Femur (tissue), 1 donor: ENCODE results near the gene SLC27A1.
"Not testable (repeated sequence)": the region's sequence is repeated elsewhere in the genome, so short reads cannot be mapped to it uniquely, and the experiment has no call there.

Source experiments
- DNase-seq: peaks from one replicate; pipeline ENCODE4 v3.0.0-alpha.2; 2017

Gene SLC27A1

DNA sequence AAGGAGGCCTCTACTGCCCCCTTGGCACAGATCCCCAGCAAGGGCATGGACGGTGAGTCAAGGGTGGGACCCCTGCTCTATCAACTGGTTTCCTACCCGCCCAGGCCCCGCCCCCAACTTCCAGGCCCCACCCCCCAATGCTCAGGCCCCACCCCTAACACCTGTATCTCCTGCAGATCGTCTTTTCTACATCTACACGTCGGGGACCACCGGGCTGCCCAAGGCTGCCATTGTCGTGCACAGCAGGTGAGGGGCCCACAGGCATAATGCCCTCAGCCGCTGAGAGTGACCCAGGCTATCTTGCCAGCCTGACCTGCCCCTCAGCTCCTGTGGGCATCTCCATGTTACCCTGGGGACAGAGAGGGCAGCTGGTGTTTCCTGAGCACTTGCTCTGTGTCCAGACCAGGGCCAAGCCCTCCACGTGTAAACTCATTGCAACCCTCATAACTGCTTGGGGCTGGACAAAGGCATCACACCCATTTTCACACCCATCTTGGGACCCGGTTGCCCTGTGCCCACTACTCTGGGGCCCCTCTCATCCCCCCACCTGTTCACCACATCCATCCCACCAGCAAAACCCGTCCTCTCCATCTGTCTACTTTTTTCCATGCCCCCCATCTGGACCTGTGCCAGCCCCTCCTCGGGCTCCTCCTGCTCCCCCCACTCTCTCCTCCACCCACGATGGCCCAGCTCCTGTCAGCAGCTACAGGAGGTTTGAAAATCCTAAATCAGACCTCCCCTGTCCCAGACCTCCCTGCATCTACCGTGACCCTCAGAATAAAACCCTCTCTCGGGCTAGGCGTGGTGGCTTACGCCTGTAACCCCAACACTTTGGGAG is 17.2 kb downstream of the SLC27A1 start:
- DNase-seq, result no peak

DNA sequence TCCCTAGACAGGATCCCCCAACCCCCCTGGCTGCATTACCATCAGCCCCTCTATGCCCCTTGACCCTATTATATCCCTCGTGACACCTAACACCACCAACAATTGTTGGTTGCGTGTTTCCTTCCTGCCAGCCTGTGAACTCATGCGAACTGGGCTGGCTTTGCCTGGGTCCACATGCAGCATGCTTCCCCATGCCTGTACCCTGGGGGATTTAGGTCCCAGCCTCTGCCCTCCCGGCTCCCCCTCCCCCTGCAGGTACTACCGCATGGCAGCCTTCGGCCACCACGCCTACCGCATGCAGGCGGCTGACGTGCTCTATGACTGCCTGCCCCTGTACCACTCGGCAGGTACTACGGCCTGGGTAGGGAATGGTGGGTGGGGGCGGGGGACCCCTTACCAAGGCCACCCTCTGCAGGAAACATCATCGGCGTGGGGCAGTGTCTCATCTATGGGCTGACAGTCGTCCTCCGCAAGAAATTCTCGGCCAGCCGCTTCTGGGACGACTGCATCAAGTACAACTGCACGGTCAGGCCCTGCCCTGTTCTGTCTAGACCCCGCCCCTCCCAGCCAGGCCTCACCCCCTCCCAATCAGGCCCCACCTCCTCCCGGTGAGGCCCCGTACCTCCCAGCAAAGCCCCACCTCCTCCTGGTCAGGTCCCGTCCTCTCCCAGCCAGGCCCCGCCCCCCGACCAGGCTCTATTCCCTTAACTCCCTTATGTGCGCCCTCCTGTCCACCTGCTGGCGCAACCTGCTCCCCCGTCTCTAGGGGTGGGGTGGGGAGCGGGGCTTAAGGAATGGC is 18.5 kb downstream of the SLC27A1 start:
- peak; percentile 78 for DNase-seq

- no peak for DNase-seq
These were observed 19.2 kb downstream of the SLC27A1 start for GRCh38 chr19:17489392-17490030.

DNA sequence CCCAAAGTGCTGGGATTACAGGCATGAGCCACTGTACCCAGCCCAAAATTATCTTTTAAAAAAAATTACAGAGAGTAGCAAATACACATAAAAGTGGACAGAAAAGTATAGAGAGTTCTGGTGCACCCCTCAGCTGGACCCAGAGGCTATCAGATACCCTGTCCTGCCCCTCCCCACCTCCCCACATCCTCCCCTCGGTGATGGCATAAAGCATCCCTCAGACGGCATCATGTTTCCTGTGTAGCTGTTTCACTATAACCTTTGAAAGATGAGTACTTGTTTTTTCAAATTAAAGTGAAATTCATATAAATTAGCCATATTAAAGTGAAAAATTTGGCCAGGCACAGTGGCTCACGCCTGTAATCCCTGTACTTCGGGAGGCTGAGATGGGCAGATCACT is 20.1 kb downstream of the SLC27A1 start:
- DNase-seq, result no peak

DNA sequence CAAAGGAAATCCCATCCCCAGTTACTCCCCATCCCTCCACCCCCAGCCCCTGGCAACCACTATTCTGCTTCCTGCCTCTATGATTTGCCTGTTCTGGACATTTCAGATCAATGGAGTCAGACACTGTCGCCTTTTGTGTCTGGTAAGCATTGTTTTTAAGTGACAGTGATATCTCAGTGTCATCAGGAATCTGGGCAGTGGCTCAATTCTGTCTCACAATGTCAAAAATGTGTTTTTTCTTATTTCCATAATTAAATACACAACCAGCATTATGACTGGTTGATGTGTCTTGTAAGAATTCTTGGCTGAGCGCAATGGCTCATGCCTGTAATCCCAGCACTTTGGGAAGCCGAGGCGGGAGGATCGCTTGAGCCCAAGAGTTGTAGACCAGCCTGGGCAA is 21.0 kb downstream of the SLC27A1 start:
- DNase-seq, result no peak

DNA sequence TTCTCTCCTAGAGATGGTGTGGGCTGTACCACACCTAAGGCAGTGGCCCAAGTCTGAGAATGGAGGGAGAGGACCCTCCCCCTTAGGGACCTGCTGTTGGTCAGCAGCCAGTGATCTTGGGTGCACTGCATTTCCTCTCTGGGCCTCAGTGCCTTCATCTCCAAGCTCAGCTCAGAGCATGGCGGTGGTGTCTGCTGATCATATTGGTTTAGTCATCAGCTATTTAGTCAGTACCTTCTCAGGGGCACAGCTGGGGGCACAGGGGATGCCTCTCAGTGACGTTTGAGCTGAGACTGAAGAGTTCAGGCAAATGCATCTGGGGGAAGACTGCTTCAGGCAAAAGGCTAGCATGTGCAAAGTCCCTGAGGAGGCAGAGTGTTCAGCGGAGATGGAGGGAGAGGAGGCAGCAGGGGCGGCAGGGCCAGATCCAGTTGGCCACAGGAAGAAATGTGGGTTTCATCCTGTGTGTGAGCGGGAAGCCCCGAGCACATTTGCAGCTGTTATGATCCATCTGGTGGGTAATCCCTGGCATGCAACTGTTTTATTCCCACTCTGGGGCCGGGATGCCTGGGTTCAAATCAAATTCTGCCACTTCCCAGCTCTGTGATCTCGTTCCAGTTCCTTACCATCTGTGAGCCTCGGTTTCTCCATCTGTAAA is 25.4 kb downstream of the SLC27A1 start:
- no peak for DNase-seq

- DNase-seq, result peak; percentile 61
These were observed 26.1 kb downstream of the SLC27A1 start for GRCh38 chr19:17496337-17496997.

DNA sequence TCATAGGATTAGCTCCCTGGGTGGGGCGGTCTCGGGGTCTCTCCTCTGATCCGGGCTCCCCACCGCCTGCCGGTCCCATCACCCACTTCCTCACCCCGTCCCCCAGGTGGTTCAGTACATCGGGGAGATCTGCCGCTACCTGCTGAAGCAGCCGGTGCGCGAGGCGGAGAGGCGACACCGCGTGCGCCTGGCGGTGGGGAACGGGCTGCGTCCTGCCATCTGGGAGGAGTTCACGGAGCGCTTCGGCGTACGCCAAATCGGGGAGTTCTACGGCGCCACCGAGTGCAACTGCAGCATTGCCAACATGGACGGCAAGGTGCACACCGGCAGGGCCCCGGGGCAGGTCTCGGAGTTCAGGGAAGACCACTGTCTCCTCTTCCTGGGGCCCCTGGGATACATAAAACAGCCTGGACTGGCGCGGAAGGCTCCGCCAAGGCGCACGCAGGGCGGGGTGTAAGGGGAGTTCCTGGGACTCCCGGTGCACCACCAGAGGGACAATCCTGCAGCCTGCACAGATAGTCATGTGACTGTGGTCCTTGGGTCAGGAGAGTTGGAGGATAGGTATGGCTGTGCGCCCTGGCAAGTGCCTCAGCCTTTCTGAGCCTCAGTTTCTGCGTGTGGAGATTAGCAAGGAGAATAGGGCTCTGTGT is 26.9 kb downstream of the SLC27A1 start:
- no peak for DNase-seq

GRCh38 chr19:17499025-17499424 is 28.7 kb downstream of the SLC27A1 start:
- DNase-seq, result not testable (repeated sequence)

- no peak for DNase-seq
These were observed 29.5 kb downstream of the SLC27A1 start for GRCh38 chr19:17499648-17500446.

DNA sequence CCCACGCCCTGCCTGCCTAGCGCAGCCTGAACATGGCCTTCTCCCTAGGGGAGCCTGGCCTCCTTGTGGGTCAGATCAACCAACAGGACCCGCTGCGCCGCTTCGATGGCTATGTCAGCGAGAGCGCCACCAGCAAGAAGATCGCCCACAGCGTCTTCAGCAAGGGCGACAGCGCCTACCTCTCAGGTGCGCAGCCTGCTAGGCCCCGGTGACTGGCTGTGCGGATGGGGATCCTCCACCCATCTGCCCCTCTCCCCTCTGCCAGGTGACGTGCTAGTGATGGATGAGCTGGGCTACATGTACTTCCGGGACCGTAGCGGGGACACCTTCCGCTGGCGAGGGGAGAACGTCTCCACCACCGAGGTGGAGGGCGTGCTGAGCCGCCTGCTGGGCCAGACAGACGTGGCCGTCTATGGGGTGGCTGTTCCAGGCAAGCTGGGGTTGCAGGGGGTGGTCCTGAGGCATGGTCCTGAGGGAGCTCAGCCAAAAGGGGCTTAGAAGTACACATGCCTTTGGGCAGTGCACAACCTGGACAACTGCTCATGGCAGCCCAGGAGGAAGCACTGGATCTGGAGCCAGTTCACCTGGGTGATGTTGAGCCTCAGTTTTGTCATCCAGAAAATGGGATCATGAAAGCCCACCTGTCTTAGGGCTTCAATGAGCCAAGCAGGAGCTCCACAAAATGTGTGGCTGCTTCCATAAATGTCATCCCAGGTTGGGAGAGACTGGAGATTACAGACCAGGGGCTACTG is 30.3 kb downstream of the SLC27A1 start:
- DNase-seq, result no peak

- DNase-seq, result no peak
These were observed 32.9 kb downstream of the SLC27A1 start for GRCh38 chr19:17503240-17503639.

DNA sequence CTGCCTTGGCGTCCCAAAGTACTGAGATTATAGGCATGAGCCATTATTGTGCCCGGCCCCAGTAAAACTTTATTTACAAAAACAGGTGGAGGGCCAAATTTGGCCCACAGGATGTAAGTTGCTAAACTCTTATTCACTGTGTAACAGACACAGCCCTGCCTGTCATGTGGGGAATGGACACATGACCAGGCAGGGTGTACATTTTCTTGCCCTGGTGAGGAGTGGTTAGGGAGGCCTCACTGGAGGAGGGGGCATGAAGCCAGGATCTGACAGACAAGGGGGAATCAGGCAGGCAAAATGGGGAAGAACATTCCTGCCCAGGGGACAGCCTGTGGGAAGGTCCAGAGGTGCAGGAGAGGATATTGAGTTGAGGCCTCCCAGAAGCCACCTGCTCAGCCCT is 33.7 kb downstream of the SLC27A1 start:
- no peak for DNase-seq

DNA sequence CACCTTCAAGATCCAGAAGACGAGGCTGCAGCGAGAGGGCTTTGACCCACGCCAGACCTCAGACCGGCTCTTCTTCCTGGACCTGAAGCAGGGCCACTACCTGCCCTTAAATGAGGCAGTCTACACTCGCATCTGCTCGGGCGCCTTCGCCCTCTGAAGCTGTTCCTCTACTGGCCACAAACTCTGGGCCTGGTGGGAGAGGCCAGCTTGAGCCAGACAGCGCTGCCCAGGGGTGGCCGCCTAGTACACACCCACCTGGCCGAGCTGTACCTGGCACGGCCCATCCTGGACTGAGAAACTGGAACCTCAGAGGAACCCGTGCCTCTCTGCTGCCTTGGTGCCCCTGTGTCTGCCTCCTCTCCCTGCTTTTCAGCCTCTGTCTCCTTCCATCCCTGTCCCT is 34.1 kb downstream of the SLC27A1 start:
- no peak for DNase-seq

DNA sequence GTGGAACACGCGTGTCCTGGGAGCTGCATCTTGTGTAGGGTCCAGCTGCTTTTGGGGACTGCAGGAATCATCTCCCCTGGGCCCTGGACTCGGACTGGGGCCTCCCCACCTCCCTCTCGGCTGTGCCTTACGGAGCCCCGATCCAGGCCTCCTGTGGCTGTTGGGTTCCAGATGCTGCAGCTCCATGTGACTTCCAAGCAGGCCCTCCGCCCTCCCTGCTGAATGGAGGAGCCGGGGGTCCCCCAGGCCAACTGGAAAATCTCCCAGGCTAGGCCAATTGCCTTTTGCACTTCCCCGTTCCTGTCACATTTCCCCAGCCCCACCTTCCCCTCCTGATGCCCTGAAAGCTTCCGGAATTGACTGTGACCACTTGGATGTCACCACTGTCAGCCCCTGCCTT is 34.9 kb downstream of the SLC27A1 start:
- DNase-seq, result no peak

DNA sequence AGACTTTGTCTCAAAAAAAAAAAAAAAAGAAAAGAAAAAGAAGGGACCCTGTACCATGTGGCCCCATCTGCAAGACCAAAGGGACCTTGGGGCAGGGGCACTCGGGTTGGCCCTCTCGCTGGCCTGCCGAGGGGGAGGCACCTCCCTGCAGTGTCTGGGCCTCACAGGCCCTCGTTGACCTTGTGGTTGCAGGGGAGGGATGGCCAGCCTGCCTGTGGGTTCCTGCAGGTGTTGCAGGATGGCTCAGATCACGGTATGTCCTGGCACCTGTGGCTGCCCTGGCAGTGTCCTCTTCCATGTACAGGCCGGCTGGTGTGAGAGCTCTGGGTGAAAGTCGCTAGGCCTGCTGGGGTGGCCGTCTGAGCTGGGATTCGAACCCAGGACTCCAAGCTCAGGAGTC is 36.4 kb downstream of the SLC27A1 start:
- DNase-seq, result no peak

- not testable (repeated sequence) for DNase-seq
These were observed 38.2 kb downstream of the SLC27A1 start for GRCh38 chr19:17508558-17508933.

- DNase-seq, result no peak
These were observed 40.1 kb downstream of the SLC27A1 start for GRCh38 chr19:17510220-17510993.

GRCh38 chr19:17511724-17512573 is 41.6 kb downstream of the SLC27A1 start:
- DNase-seq, result peak; percentile 91
